NCI-H2196 (cell line): Measurements from ENCODE around the gene IGSF6.

Source experiments
- DNase-seq: peaks from one replicate; lab custom pipeline; 2025; ENCODE audit not compliant: unreplicated experiment; lab: John Stamatoyannopoulos, UW

The IGSF6 gene

DNA sequence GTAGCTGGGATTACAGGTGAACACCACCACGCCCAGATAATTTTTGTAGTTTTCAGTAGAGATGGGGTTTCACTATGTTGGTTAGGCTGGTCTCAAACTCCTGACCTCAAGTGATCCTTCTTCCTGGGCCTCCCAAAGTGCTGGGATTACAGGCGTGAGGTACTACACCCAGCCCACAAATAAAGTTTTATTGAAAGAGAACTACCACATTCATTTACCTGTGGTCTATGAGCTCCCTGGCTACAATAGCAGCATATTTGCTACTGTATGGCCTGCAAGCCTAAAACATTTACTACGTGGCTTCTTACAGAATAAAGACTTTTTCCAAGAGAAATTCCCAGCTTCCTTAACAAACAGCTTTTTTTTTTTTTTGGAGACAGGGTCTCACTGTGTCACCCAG lies 49.6 kb downstream of the IGSF6 start:
- no peak for DNase-seq

DNA sequence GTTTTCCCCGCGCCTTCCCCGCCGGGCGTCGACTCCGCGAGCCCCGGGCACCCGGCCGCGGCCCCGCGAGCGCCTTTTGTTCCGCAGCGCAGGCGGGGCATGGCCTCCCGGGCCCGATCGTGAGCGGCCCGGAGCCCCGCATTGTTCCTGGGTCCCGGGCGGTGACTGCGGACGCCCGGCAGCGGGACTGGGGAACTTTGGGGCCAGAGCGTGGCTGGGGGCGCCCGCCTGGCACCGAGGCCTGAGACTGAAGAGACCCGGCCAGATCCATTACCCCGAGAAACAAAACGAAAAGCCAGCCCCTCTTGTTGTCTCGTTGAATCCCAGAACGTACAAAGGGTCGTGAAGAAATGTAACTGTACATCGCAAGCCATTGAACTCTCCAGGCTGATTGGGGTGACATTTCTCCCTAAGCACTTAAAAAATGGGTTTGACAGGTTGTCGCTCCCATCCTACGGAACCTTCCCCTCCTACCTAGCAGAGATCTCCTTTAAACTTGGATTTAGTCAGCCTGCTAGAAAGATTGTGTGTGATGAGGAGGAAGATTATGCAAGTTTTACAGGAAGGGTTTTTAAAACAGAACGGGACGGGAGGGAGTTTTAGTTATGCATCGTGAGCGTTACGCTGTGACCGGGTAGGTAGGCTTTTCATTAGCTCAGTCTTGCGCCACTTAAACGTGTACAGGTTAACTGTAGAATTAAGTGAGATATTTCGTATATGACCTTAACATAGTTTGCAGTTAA lies 52.2 kb downstream of the IGSF6 start:
- DNase-seq = no peak

DNA sequence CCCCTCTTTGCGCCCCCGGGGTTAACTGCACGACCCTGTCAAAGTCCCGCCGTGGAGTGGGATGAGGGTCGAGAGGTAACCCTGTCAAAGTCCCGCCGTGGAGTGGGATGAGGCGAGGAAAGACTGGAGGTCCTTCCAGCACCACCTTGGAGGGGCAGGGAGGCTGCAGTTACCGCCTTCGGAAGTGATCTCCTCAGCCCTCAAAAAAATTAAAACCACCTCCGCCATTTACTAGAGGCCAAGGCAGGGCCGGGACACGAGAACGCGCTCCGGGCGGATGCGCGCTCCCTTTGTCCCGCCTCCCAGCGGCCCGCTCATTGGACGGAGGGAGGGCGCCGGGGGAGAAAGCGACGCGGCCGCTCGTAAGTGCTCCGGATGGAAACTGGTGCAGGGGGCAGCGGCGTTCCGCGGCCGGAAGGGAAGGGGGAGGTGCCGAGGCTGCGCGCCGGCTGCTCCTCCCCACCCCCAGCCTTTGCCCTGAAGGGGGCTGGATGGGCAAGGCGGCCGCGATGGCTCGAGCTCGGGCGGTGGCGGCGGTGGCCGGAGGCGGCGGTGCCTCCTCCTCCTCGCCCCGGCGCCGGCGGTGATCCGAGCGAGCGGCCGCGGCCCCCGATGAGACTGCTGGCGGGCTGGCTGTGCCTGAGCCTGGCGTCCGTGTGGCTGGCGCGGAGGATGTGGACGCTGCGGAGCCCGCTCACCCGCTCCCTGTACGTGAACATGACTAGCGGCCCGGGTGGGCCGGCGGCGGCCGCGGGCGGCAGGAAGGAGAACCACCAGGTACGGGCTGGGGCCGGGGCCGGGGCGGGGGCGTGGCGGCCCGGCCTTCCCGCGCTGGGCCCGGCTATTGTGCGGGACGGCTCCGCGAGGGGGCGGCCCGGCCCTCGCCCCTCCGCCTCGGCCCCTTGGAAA lies 53.0 kb downstream of the IGSF6 start, which contains the start of gene METTL9:
TSS of gene METTL9 (plus strand) at position 456 of the 909 bp plus-strand sequence. CDS start at position 613, 157 bp downstream.
- peak; percentile 94 for DNase-seq

DNA sequence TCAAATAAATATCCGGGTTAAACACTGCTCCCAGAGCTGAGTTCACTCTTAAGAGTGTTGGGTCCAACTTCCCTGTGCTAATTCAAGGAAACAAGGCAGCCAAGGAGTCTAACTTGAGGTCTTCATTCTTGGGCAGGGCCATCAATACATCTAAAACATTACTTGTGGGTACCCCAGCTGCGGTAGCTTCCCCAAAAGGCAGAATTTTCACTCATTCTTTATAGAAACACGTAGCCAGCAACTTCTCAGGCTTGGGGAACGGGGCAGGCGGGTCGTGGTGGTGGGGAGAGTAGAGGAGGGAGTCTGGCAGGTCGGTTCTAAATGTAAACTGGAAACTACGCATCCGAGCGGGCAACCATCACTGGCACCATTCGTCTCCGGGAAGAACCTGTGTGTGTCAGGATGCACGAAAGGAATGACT lies 53.7 kb downstream of the IGSF6 start:
- no peak for DNase-seq

DNA sequence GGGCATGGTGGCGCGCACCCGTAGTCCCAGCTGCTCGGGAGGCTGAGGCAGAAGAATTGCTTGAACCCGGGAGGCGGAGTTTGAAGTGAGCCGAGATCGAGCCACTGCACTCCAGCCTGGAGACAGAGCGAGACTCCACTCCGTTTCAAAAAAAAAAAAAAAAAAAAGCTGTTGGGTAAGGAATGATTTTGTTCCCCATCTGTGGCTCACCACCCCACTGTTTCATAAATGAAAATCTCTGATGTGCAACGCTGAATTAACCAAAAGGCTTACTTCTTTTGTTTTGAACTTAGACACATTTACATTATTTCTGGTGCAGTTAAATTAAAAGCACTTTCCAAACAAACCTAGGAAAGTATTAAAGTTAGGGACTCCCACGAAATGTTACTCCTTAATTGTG lies 54.2 kb downstream of the IGSF6 start:
- no peak for DNase-seq

DNA sequence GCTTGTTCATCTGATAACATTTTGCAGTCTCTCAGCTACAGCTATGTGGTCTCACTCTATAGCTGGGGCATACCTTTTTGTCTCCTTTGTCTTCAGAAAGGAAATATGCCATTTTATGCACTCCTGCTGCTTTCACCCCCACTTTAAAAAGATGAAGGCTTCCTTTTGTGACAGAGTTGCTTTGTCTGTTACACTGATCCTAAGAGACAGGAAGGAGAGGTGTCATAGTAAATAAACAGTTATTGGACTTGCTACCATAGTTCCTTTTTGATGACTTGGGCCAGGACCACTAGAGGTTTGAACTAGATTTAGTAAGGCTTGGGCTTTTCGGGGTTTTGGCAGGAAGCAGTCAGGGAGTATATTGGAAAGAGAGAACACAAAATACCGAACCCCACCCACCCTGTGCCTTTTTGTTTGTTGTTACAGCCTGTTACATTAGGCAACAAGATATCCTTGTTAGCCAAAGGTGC lies 54.8 kb downstream of the IGSF6 start:
- no peak for DNase-seq

DNA sequence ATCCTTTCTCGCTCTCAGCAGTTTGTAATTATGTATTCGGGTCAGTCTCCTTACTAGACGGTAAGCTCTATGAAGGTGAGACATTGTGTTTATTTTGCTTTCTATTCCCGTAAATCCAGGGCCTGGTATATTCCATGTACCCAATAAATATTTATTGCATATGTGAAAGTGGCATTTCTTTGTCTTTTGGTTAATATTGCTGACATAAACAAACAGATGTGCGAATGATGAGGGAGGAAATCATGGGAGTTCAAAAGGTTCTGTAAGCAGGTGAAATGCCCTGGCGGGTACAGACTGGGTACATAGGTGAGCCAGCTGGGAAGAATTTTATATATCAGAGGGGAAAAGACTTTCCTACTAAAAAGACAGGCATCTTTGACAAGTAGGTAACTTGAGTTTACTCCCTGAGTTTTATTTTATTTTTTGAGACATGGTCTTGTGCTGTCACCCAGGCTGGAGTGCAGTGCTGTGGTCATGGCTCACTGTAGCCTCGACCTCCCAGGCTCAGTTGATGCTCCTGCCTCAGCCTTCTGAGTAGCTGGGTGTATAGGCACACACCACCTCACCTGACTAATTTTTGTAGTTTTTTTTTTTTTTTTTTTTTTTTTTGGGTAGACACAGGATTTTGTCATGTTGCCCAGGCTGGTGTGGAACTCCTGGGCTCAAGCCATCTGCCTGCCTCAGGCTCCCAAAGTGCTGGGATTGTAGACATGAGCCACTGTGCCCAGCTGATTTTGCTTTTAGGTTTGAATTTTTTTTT lies 58.7 kb downstream of the IGSF6 start:
- DNase-seq = no peak

DNA sequence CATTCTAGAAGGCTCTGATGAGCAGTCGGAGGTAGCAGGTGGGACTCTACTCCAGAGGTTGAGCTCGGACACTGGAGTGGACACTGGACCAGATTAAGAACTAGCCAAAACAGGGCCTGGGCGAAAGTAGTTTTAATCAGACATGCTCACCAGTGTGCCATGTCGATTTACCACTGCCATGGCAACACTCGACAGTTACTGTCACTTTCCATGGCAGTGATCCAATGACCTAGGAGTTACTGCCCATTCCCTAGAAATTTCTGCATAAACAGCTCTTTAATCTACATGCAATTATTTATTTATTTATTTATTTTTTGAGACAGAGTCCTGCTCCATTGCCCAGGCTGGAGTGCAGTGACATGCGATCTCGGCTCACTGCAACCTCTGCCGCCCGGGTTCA lies 60.2 kb downstream of the IGSF6 start:
- no peak for DNase-seq

DNA sequence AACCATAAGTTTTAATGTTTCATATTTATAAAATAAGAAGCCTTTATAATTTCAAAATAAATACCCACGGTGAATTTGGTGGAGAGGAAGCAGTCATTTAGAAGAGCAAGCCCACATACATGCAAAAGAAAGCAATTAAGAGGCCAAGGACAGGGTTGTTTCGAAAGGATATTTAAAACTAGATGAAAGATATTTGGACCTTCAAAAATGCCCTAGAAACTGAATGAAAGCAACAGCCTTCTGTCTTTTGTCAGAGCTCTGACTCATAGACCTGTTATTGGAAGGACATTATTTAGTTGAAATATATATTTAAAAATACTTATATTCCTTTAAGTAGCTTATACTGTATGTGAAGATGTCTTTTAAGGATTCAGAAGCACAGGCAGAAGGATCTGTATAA lies 61.6 kb downstream of the IGSF6 start:
- no peak for DNase-seq

DNA sequence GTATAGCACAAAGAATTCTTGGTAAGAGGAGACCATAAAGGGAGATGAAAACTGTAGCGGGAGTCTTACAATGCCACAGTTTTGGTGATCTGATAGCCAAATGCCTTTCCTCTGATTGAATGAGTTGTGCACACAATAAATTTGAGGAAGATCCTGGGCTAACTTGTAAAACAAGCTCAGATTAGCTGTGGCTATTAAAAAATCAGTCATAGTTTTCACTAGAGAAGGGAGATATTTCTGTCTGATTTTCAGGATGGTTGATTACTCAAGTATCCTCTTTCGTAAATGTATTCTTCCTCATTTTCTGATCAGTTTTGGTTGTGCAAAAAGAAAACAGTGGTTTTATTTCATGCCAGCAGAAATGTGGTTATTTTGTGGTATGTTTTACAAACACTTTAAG lies 62.1 kb downstream of the IGSF6 start:
- no peak for DNase-seq

DNA sequence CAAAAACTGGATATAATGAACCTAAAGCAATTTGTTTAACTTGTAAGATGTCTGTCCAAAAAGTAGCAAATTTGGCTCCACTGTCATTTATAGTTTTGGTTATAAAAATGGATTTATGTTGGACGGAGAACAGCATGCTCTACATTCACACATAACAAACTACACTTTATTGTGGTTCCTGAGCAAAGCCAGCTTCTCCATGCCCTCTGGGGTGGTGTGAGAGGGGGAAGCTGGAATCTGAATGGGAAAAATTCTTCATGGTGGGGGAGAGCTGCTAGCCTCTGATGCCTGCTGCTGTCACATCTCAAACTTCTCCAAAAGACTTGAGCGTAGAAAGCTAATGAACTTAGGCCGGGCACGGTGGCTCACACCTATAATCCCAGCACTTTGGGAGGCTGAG lies 62.9 kb downstream of the IGSF6 start:
- DNase-seq = no peak
